Vagina (tissue), 2 donors: ENCODE results near the gene MRPL52. TPM values are rescaled to one million over a fixed set of nuclear protein-coding genes. Genes with fewer than 3 reads are reported as not detected.

Experiments
- DNase-seq, 2 donors: peaks; one replicate each; pipeline ENCODE4 v3.0.0-alpha.2; 2017; ENCODE audit errors: extremely low spot score in 2 of 2
- H3K27ac ChIP-seq: fragments of 200-600 bp; sonication (generic); one replicate; pipeline ENCODE4 v1.5.1; 2019
- H3K27me3 ChIP-seq: fragments of 200-600 bp; sonication (generic); one replicate; pipeline ENCODE4 v1.5.1; 2019
- H3K36me3 ChIP-seq, 2 donors: fragments of 200-600 bp; sonication (generic); one replicate each; pipeline ENCODE4 v1.5.1; 2017 to 2019
- H3K4me1 ChIP-seq: fragments of 200-600 bp; sonication (generic); one replicate; pipeline ENCODE4 v1.5.1; 2019
- H3K4me3 ChIP-seq, 2 donors: fragments of 200-600 bp; sonication (generic); 1 replicate in 1 of 2; 2 replicates in 1 of 2; pipeline ENCODE4 v1.5.1; 2016 to 2019
- H3K9me3 ChIP-seq: fragments of 200-600 bp; sonication (generic); one replicate; pipeline ENCODE4 v1.5.1; 2019
- CTCF ChIP-seq, 3 experiments: fragments of 450-650 bp in 2 of 3; fragments of 200-600 bp in 1 of 3; sonication (generic) in 1 of 3; IDR thresholded peaks; one replicate each; pipeline ENCODE4 v1.5.1; 2017 to 2019; ENCODE audit warnings: antibody characterized with exemption in 3 of 3, mild to moderate bottlenecking in 2 of 3, moderate library complexity in 2 of 3
- POLR2A ChIP-seq, 2 donors: fragments of 450-650 bp; IDR thresholded peaks; one replicate each; pipeline ENCODE4 v1.6.1; 2017; ENCODE audit warnings: antibody characterized with exemption in 2 of 2, mild to moderate bottlenecking in 2 of 2, moderate library complexity in 2 of 2
- POLR2AphosphoS5 ChIP-seq, 2 donors: sonication (generic); formaldehyde crosslinking; IDR thresholded peaks; one replicate each; pipeline ENCODE4 v1.9.0; 2017; ENCODE audit warnings: antibody characterized with exemption in 2 of 2, mild to moderate bottlenecking in 2 of 2, low read depth in 1 of 2; ENCODE audit not compliant: insufficient read depth in 1 of 2
- intact Hi-C: fragments of 100-400 bp; cut with DNase I; formaldehyde crosslinking; loops from one replicate; pipeline ENCODE4 v1.15.1; 2023
- total RNA-seq: library from RNA; depleted of rRNA; stranded (reverse); fragments of >200 nt; gene quantifications from one replicate; pipeline ENCODE4 v1.2.3, GENCODE V29; 2016

The MRPL52 gene
- 68.0 TPM for total RNA-seq

- peak within 1 kb of the TSS; percentile 64 to 79 for H3K4me3 ChIP-seq
- H3K9me3 ChIP-seq: no peaks in the 10 kb centered on the region
- TF ChIP-seq CTCF (IDR thresholded peaks at IDR 0.05) (no peak), POLR2AphosphoS5 (IDR thresholded peaks at IDR 0.05; ENCODE audit: insufficient read depth in 1 of 2, low read depth in 1 of 2) (peak; percentile 73 to 92)
- H3K27ac ChIP-seq: peak within 1 kb of the TSS; percentile 70
- no peak for DNase-seq
- intact Hi-C loops: no loop called here
- H3K27me3 ChIP-seq: no peaks in the 10 kb centered on the region
- peaks cover 0 to 10% of the 10 kb centered on the region in 2 donors for H3K36me3 ChIP-seq
- H3K4me1 ChIP-seq: peaks cover 9% of the 10 kb centered on the region
Measured at GRCh38 chr14:22829661-22830442, at the start of gene MRPL52. TSS of gene MRPL52 (plus strand) at chr14:22829887. CDS start at chr14:22829913, 26 bp downstream.

- TF ChIP-seq CTCF (IDR thresholded peaks at IDR 0.05) (no peak), POLR2AphosphoS5 (IDR thresholded peaks at IDR 0.05; ENCODE audit: insufficient read depth in 1 of 2, low read depth in 1 of 2) (no peak), POLR2A (IDR thresholded peaks at IDR 0.05) (no peak)
- no peaks in the 10 kb centered on the region for H3K36me3 ChIP-seq
- H3K27me3 ChIP-seq: no peaks in the 10 kb centered on the region
- H3K27ac ChIP-seq: no peak overlapping the region
- no peak for DNase-seq
- H3K4me3 ChIP-seq: no peak overlapping the region
- no peaks in the 10 kb centered on the region for H3K4me1 ChIP-seq
- intact Hi-C loops: no loop called here
- H3K9me3 ChIP-seq: no peaks in the 10 kb centered on the region
Measured at GRCh38 chr14:22780105-22780679, 49.5 kb upstream of the MRPL52 start.

GRCh38 chr14:22780941-22781300 lies 48.8 kb upstream of the MRPL52 start:
- Histone ChIP-seq H3K27ac (no peak overlapping the region), H3K4me3 (no peak overlapping the region), H3K36me3 (no peaks in the 10 kb centered on the region), H3K4me1 (no peaks in the 10 kb centered on the region), H3K9me3 (no peaks in the 10 kb centered on the region), H3K27me3 (no peaks in the 10 kb centered on the region)
- DNase-seq: no peak
- intact Hi-C loops: no loop called here
- TF ChIP-seq POLR2A (IDR thresholded peaks at IDR 0.05): no peak
- no peak for TF ChIP-seq POLR2AphosphoS5 (IDR thresholded peaks at IDR 0.05; ENCODE audit: insufficient read depth in 1 of 2, low read depth in 1 of 2)
- TF ChIP-seq CTCF (IDR thresholded peaks at IDR 0.05): no peak

- Histone ChIP-seq H3K9me3 (no peaks in the 10 kb centered on the region), H3K27me3 (no peaks in the 10 kb centered on the region), H3K27ac (no peak overlapping the region), H3K4me1 (no peaks in the 10 kb centered on the region), H3K4me3 (no peak overlapping the region), H3K36me3 (no peaks in the 10 kb centered on the region)
- intact Hi-C loops: no loop called here
- DNase-seq: no peak
- TF ChIP-seq CTCF (IDR thresholded peaks at IDR 0.05) (no peak), POLR2AphosphoS5 (IDR thresholded peaks at IDR 0.05; ENCODE audit: insufficient read depth in 1 of 2, low read depth in 1 of 2) (no peak), POLR2A (IDR thresholded peaks at IDR 0.05) (no peak)
Measured at GRCh38 chr14:22781301-22781991, 48.2 kb upstream of the MRPL52 start.
